ENCODE data around the gene CRTAP. TPM values are rescaled to one million over a fixed set of nuclear protein-coding genes. Genes with fewer than 3 reads are reported as not detected.

CRTAP gene
- total and polyA plus RNA-seq, 2 of the 13 experiments (the other 11 are each of a cell fraction or from before 2014, with no cell fraction given), result 54.2 to 119 TPM

- TF ChIP-seq TBX2 (CRISPR knock-in tag; IDR thresholded peaks at IDR 0.05; ENCODE audit: borderline replicate concordance) (peak; percentile 68; the same call in 1 of the 2 replicates), CAMTA2 (CRISPR knock-in tag; IDR thresholded peaks at IDR 0.05; ENCODE audit: borderline replicate concordance) (no peak), POGK (CRISPR knock-in tag; conservative IDR thresholded peaks at IDR 0.05) (no peak), ZNF710 (CRISPR knock-in tag; IDR thresholded peaks at IDR 0.05; ENCODE audit: borderline replicate concordance) (peak; percentile 69; the same call in 1 of the 2 replicates), ZNF563 (CRISPR knock-in tag; IDR thresholded peaks at IDR 0.05) (no peak), GABPA (IDR thresholded peaks at IDR 0.05; ENCODE audit: low read depth, low read length) (no peak), GABPA (CRISPR knock-in tag; IDR thresholded peaks at IDR 0.05; ENCODE audit: low read depth) (no peak), HINFP (CRISPR knock-in tag; IDR thresholded peaks at IDR 0.05; ENCODE audit: low read depth) (no peak), MAFG (CRISPR knock-in tag; IDR thresholded peaks at IDR 0.05) (no peak), RARG (CRISPR knock-in tag; IDR thresholded peaks at IDR 0.05; ENCODE audit: low read depth) (no peak), ZNF232 (CRISPR knock-in tag; IDR thresholded peaks at IDR 0.05; ENCODE audit: borderline replicate concordance) (no peak), SRSF9 (IDR thresholded peaks at IDR 0.05; ENCODE audit: borderline replicate concordance, insufficient read depth, low read depth, low read length, poor library complexity, severe bottlenecking) (no peak), SP2 (CRISPR knock-in tag; IDR thresholded peaks at IDR 0.05) (no peak), ZXDC (CRISPR knock-in tag; IDR thresholded peaks at IDR 0.05) (no peak), IKZF1 (IDR thresholded peaks at IDR 0.05) (no peak), FOXK2 (IDR thresholded peaks at IDR 0.05) (no peak), ARNT (IDR thresholded peaks at IDR 0.05) (no peak), ZEB1 (IDR thresholded peaks at IDR 0.05; ENCODE audit: insufficient replicate concordance, low read depth) (peak; percentile 52), ZKSCAN1 (IDR thresholded peaks at IDR 0.05; ENCODE audit: low read length) (no peak), HNF1B (CRISPR knock-in tag; IDR thresholded peaks at IDR 0.05) (peak; percentile 77)
Measured at GRCh38 chr3:33186524-33187367, 72.9 kb downstream of the CRTAP start (continued).

Data from HepG2 (cell line).